Mesodermal cell (in vitro differentiated cells): ENCODE results near the gene LAMC1.

Experiments
- H3K27ac ChIP-seq: 2 replicates; pipeline ENCODE4 v1.7.0; 2013; ENCODE audit warnings: mild to moderate bottlenecking, low read depth, low read length, moderate library complexity; ENCODE audit not compliant: severe bottlenecking
- H3K36me3 ChIP-seq: 2 replicates; pipeline ENCODE4 v1.7.1; 2013; ENCODE audit warnings: mild to moderate bottlenecking, low read length, moderate library complexity; ENCODE audit not compliant: control insufficient read depth, insufficient read depth
- H3K4me1 ChIP-seq: one replicate; pipeline ENCODE4 v1.7.1; 2013; ENCODE audit warnings: mild to moderate bottlenecking, low read length; ENCODE audit not compliant: insufficient read depth, control insufficient read depth, poor library complexity, severe bottlenecking
- H3K4me3 ChIP-seq: 2 replicates; pipeline ENCODE4 v1.7.0; 2013; ENCODE audit warnings: low read length, control low read depth, mild to moderate bottlenecking; ENCODE audit not compliant: insufficient read depth, poor library complexity, severe bottlenecking; ENCODE audit errors: extremely low read depth
- H3K9me3 ChIP-seq: 2 replicates; pipeline ENCODE4 v1.7.1; 2013; ENCODE audit warnings: mild to moderate bottlenecking, low read length, moderate library complexity; ENCODE audit not compliant: control insufficient read depth
- WGBS, 2 experiments: methylation state at CpG; one replicate each; pipeline ENCODE4 v1.1.5; 2013; ENCODE audit warnings: missing lambda C conversion rate in 2 of 2; ENCODE audit not compliant: insufficient coverage in 2 of 2; 5-methylcytosine and 5-hydroxymethylcytosine counted together

The LAMC1 gene

DNA sequence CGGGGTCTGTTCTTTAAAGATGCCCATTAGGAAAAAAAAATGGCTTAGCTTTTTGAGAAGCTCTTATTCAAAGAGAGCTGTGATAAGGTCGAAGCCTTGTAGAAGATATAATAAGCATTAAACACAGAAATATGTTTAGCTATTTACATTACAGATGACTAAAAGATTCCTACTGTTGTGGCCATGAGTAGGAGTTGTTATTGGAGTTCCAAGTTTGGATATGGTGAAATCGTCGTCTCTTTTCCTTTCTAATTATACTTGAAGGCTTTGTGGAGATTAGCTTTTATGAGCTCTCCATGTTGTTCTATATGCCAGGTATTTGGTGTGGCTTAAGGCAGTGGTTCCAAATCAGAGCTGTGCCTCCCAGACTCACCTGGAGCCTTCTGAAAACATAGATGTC is 82.9 kb downstream of the LAMC1 start:
- H3K36me3 ChIP-seq, result peaks cover 59% of the 10 kb centered on the region
- no CpG with 5 or more reads among the region's 4 CpGs for WGBS, 2 experiments
- no peak overlapping the region for H3K4me3 ChIP-seq
- peaks cover under 1% of the 10 kb centered on the region for H3K4me1 ChIP-seq
- no peaks in the 10 kb centered on the region for H3K9me3 ChIP-seq
- no peak overlapping the region for H3K27ac ChIP-seq

DNA sequence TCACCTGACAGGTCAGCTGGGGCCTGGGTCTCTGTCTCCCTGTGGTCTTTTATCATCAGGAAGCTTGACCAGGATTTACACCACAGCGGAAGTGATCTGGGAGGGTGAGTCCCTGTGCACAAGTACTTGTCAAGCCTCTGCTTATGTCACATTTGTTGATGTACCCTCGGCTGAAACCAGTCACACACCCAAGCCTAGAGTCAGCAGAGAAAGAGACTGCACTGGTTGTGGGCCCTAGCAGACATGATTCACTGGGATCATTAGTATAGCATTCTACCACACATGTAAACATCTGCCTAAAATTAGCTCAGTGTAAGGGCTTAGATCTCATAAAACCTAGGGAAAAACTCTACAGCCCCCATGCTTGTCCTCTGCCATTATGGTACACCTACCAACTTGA is 83.5 kb downstream of the LAMC1 start:
- H3K36me3 ChIP-seq, result peaks cover 59% of the 10 kb centered on the region
- H3K4me1 ChIP-seq, result no peaks in the 10 kb centered on the region
- H3K9me3 ChIP-seq, result no peaks in the 10 kb centered on the region
- no peak overlapping the region for H3K4me3 ChIP-seq
- no peak overlapping the region for H3K27ac ChIP-seq
- 90 to 100% methylated on average over 2 of the region's 2 CpGs for WGBS, 2 experiments

DNA sequence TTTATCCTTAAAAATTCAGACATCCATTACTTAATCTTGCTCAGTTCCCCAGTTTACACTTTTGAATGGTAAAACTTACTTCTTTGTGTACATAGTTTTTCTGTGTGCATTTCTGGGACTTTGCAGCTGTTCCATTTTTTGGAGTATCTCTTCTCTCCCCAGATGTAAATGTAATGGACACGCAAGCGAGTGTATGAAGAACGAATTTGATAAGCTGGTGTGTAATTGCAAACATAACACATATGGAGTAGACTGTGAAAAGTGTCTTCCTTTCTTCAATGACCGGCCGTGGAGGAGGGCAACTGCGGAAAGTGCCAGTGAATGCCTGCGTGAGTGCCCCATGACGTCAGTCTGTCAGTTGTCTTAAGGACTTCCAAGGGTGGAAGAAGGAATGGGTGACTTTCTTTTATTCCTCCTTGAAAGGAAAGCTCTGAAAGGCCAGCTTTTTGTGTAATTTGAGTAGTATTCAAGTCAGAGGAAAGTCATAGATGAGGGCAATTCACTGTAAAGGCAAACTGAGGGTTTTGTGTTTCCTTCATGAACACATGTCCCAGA is 87.2 kb downstream of the LAMC1 start:
- Histone ChIP-seq H3K4me3 (no peak overlapping the region), H3K27ac (no peak overlapping the region), H3K36me3 (peaks cover 66% of the 10 kb centered on the region), H3K9me3 (no peaks in the 10 kb centered on the region), H3K4me1 (no peaks in the 10 kb centered on the region)
- WGBS, 2 experiments, result 93 to 95% methylated on average over 5 to 6 of the region's 8 CpGs

DNA sequence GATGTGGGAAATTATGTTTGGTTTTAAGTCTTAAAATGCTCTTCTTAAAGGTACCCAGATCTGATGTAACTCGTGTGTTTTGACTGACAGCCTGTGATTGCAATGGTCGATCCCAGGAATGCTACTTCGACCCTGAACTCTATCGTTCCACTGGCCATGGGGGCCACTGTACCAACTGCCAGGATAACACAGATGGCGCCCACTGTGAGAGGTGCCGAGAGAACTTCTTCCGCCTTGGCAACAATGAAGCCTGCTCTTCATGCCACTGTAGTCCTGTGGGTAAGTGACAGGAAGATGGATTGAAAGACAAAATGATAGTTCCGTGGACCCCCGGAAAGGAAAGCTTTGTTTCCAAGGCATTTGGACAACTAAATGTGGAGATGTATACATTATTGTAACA is 91.2 kb downstream of the LAMC1 start:
- peaks cover 82% of the 10 kb centered on the region for H3K36me3 ChIP-seq
- H3K9me3 ChIP-seq, result no peaks in the 10 kb centered on the region
- no peak overlapping the region for H3K27ac ChIP-seq
- no peaks in the 10 kb centered on the region for H3K4me1 ChIP-seq
- no peak overlapping the region for H3K4me3 ChIP-seq
- 88 to 90% methylated on average over 7 of the region's 9 CpGs for WGBS, 2 experiments

DNA sequence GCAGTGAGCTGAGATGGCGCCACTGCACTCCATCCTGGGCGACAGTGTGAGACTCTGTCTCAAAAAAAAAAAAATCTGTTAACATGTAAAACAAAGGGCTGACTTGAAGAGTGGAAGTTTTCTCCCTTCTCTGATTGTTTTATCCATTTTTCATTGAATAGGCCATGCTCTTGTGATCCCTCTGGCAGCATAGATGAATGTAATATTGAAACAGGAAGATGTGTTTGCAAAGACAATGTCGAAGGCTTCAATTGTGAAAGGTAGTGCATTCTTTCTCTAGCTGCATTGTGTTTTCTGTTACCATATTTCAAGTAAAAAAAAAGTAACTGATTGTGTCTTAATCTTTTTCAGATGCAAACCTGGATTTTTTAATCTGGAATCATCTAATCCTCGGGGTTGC is 93.2 kb downstream of the LAMC1 start:
- Histone ChIP-seq H3K4me3 (no peak overlapping the region), H3K9me3 (no peaks in the 10 kb centered on the region), H3K4me1 (no peaks in the 10 kb centered on the region), H3K36me3 (peaks cover 83% of the 10 kb centered on the region), H3K27ac (no peak overlapping the region)
- WGBS, 2 experiments, result 55 to 100% methylated on average over 1 to 3 of the region's 4 CpGs

DNA sequence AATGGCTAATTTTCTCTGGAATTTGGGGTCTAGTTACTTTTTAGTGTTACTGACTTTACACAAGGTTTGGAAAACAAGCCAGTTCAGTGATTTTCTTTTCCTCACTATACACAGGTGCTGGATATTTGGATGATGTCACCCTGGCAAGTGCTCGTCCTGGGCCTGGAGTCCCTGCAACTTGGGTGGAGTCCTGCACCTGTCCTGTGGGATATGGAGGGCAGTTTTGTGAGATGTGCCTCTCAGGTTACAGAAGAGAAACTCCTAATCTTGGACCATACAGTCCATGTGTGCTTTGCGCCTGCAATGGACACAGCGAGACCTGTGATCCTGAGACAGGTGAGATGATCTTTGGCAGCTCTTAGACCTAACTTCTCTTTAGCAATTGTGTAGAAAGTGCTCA is 98.4 kb downstream of the LAMC1 start:
- no peaks in the 10 kb centered on the region for H3K9me3 ChIP-seq
- H3K36me3 ChIP-seq, result peaks cover 95% of the 10 kb centered on the region
- no peaks in the 10 kb centered on the region for H3K4me1 ChIP-seq
- WGBS, 2 experiments, result 100% methylated on average over 2 to 3 of the region's 3 CpGs
- no peak overlapping the region for H3K27ac ChIP-seq
- no peak overlapping the region for H3K4me3 ChIP-seq

DNA sequence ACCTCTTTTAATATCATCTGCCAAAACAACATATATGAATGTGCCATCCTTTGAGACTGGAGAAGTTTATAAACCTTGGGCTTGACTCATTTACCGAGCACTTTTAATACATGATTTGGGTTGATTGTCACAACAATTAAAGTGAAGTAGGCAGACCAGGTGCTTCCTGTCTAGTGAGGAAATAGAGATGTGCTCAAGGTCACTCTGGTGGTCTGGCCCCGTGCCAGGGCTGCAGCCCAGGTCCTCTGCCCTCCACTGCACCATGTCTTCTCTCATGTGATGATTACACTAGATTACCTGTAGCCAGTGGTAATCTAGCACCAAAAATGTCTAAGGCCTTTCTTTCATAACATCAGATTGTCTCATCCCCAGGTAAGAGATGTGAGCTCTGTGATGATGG is 101.0 kb downstream of the LAMC1 start:
- WGBS, 2 experiments, result 90% methylated on average over 2 of the region's 2 CpGs
- Histone ChIP-seq H3K27ac (no peak overlapping the region), H3K36me3 (peaks cover 92% of the 10 kb centered on the region), H3K4me1 (no peaks in the 10 kb centered on the region), H3K9me3 (no peaks in the 10 kb centered on the region), H3K4me3 (no peak overlapping the region)

DNA sequence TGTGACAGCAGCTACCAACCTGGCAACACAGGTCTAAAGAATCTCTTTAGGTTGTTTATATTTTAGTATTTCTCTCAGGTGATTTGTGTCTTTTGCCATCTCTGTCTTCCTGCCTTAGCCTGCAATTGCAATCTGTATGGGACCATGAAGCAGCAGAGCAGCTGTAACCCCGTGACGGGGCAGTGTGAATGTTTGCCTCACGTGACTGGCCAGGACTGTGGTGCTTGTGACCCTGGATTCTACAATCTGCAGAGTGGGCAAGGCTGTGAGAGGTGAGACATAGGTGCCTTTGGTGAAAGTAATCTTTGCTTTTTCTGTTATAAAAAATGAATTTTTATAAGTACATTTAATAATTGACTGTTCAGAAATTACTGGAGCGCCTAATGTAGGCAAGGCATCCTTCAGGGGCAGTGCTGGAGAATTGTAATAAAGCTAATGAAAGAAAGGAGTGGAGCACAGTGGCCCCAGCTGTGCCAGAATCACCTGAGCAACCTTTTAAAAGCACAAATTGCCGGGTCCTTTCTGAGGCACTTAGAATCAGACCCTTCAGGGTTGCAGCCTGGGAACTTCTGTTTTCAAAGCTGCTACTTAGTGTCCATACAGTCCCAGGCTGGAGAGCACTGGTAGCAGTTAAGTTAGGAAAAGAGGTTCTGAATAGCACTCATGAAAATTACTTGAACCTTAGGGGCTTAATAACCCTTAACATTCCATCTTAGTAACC is 102.2 kb downstream of the LAMC1 start:
- no peaks in the 10 kb centered on the region for H3K4me1 ChIP-seq

DNA sequence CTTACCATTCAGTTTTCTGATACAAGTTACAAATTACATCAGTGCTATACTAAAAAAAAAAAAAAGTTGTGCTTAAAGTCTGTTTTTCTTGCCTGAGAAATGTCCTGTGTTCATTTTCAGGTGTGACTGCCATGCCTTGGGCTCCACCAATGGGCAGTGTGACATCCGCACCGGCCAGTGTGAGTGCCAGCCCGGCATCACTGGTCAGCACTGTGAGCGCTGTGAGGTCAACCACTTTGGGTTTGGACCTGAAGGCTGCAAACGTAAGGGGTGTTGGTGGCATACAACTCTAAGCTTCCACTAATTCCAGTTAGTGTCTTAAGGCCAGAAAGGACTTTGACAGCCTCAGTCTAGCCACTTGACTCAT is 102.8 kb downstream of the LAMC1 start:
- 100% methylated on average over 2 of the region's 5 CpGs; no CpG with 5 or more reads in 1 of the 2 experiments for WGBS, 2 experiments
- no peak overlapping the region for H3K27ac ChIP-seq
- no peak overlapping the region for H3K4me3 ChIP-seq
- no peaks in the 10 kb centered on the region for H3K9me3 ChIP-seq
- peaks cover 89% of the 10 kb centered on the region for H3K36me3 ChIP-seq
- no peaks in the 10 kb centered on the region for H3K4me1 ChIP-seq

More for the DNA sequence above, 102.2 kb downstream of the LAMC1 start:
- H3K4me3 ChIP-seq, result no peak overlapping the region
- H3K36me3 ChIP-seq, result peaks cover 89% of the 10 kb centered on the region
- no peak overlapping the region for H3K27ac ChIP-seq
- 97 to 98% methylated on average over 4 of the region's 5 CpGs for WGBS, 2 experiments
- no peaks in the 10 kb centered on the region for H3K9me3 ChIP-seq

DNA sequence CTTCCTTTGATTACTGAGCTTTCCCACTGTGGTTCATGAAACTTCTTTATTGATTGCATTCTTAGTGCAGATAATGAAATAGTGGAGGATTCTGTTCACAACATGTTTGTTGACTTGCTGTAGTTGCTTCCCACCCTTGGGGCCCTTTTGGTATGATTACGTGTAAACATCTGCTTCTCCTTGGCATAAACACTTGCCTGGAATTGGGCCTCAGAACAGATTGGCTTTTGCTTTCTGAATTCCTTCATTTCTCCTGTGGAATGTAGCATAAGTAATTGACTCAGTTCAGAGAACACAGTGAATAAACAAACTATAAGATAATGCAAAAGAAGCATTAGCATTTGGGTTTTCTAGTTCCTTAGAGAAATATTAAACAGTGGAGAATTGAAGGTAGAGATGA is 103.3 kb downstream of the LAMC1 start:
- Histone ChIP-seq H3K4me3 (no peak overlapping the region), H3K4me1 (no peaks in the 10 kb centered on the region), H3K36me3 (peaks cover 90% of the 10 kb centered on the region), H3K27ac (no peak overlapping the region), H3K9me3 (no peaks in the 10 kb centered on the region)
- 83% methylated on average over 1 of the region's 1 CpG; no CpG with 5 or more reads in 1 of the 2 experiments for WGBS, 2 experiments

DNA sequence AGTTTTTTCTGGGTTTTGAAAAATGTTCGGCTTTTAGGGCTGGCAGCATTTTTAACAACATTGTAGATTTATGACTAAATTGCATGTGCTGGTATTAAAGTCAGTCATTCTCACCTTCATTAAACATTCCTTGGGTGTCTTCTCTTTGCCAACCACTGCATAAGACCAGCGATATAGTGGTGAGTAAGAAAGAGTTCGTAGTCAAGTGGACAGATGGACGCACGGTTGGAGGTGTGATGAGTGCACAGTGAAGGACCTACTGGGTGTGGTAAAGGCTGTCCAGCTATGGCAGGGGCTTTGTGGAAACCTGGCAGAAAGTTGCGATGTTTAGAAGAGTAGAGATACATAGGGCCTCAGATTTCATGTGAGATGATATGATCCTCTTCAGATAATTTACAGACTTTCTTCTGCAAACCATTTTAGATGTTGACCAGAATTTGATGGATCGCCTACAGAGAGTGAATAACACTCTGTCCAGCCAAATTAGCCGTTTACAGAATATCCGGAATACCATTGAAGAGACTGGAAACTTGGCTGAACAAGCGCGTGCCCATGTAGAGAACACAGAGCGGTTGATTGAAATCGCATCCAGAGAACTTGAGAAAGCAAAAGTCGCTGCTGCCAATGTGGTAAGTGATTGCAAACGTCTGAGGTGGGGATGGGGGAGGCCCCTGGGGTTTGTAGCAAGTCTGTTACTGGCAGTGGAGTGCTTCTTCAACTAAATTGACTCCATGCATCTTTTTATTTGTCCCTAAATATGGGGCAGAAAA is 106.9 kb downstream of the LAMC1 start:
- Histone ChIP-seq H3K9me3 (no peaks in the 10 kb centered on the region), H3K4me3 (no peak overlapping the region), H3K4me1 (no peaks in the 10 kb centered on the region), H3K36me3 (peaks cover 86% of the 10 kb centered on the region), H3K27ac (no peak overlapping the region)
- WGBS, 2 experiments, result 97 to 98% methylated on average over 9 to 10 of the region's 15 CpGs
